Activated T-cell treated with anti-CD3 and anti-CD28 coated beads for 24 hours (primary cell): ENCODE data around the gene ERCC4.

Experiments
- DNase-seq: peaks from one replicate; pipeline ENCODE4 v3.0.0-alpha.2; 2020; ENCODE audit warnings: low read depth

Gene ERCC4

DNA sequence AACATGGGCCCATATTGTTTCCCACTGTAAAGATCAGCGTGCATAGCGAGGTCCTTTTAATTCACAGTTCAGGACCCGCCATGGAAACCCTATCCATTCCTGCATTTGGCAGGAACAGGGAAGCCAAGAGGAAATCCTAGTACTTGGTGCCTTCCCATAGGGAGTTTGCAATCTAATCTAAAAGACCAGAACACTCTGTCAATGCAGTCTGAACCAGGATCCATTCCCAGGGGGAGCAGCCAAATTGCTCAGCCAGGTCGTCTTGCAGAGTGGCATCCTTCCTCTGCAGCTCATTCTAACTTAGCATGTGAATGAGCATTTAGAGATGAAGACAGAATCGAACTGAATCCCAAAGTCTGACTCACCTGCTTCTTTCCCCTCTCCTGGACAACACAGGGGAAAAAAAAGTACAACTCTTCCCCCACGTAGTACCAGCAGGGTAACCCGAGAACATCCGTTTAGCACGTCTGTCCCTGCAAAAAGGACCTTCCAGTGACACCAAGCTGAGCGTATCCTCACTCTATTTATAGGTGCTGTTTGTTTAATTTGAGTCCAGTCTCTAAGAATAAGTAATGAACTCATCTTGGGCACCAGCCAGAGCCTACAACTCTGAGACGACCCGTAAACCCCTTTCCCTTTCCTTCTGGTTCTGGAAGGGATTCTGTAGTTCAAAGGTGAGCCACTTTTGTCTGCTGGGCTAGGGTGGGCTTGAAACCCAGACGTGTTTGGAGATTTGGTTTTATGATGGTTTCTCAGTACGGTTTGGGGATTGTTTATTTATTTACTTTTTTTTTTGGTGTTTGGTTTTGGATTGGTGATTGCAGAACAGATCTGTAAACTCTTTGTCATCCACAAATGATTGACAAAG is 74.5 kb downstream of the ERCC4 start:
- DNase-seq = no peak

- no peak for DNase-seq
These were observed 75.2 kb downstream of the ERCC4 start for GRCh38 chr16:13995194-13995593.

GRCh38 chr16:13996778-13997288 is 76.9 kb downstream of the ERCC4 start:
- no peak for DNase-seq

GRCh38 chr16:13997526-13997925 is 77.6 kb downstream of the ERCC4 start:
- no peak for DNase-seq

- no peak for DNase-seq
These were observed 78.0 kb downstream of the ERCC4 start for GRCh38 chr16:13997933-13998332.

DNA sequence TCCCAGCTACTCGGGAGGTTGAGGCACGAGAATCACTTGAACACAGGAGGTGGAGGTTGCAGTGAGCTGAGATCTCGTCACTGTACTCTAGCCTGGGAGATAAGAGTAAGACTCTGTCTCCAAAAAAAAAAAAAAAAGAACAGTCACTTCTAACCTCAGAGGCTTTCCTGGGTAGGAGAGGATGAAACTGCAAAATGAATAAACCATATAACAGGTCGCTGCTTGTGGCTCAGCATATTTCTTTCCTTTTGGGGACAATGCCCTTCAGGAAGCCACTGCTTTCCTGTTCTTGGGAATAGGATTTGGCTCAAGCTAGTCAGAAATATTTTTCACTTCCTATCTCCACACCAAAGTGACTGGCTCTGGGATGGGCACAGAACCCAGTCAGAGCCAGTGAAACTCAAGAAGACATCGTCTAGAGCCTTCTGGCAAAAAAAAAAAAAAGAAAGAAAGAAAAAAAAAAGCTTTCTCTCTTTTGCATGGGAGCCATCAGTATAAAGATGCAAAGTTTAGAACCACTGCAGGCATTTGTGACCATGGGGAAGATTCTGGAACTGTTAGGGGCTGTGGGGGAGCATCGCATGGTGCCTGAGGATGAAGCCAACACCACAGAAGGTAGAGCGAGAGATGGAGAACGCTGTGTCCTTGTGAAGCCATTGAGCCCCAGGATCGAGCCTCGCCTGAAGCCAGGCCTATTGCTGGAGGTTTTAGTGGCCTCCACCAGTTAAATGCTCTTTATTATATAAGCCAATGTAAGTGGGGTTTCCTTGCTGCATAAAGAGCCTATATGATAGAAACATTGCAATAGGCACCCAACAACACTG is 79.3 kb downstream of the ERCC4 start:
- no peak for DNase-seq

- no peak for DNase-seq
These were observed 80.0 kb downstream of the ERCC4 start for GRCh38 chr16:13999895-14000425.

GRCh38 chr16:14001521-14001920 is 81.6 kb downstream of the ERCC4 start:
- no peak for DNase-seq
